Tibial artery (tissue), 4 donors: ENCODE results near the gene CEACAM7.

Source experiments
- DNase-seq, 2 donors: peaks; one replicate each; pipeline ENCODE4 v3.0.0-alpha.2; 2019
- H3K27ac ChIP-seq, 2 donors: fragments of 200-600 bp; sonication (generic) in 1 of 2; 1 replicate in 1 of 2; 2 replicates in 1 of 2; pipeline ENCODE4 v1.5.1; 2018 to 2019; ENCODE audit warnings: mild to moderate bottlenecking in 1 of 2
- H3K27me3 ChIP-seq, 2 donors: fragments of 200-600 bp; sonication (generic) in 1 of 2; one replicate each; pipeline versions ENCODE4 v1.5.1 to v1.6.0; 2016 to 2019
- H3K36me3 ChIP-seq, 3 donors: fragments of 200-600 bp; sonication (generic) in 2 of 3; one replicate each; pipeline ENCODE4 v1.5.1; 2016 to 2019; ENCODE audit warnings: mild to moderate bottlenecking in 2 of 3
- H3K4me1 ChIP-seq, 4 donors: fragments of 200-600 bp; sonication (generic) in 2 of 4; 1 replicate in 3 of 4; 2 replicates in 1 of 4; pipeline ENCODE4 v1.5.1; 2016 to 2019
- H3K4me3 ChIP-seq, 2 donors: fragments of 200-600 bp; sonication (generic) in 1 of 2; 1 replicate in 1 of 2; 2 replicates in 1 of 2; pipeline ENCODE4 v1.5.1; 2018 to 2019; ENCODE audit warnings: mild to moderate bottlenecking in 2 of 2
- H3K9me3 ChIP-seq, 3 donors: fragments of 200-600 bp; sonication (generic) in 1 of 3; one replicate each; pipeline ENCODE4 v1.5.1; 2016 to 2019
- intact Hi-C: fragments of 100-400 bp; cut with DNase I; formaldehyde crosslinking; loops from one replicate; pipeline ENCODE4 v1.15.0; 2023; ENCODE audit warnings: low total_unique reads
- TF ChIP-seq, protein P1 (sequence below), 2 experiments: fragments of 200-600 bp in 1 of 2; fragments of 450-650 bp in 1 of 2; IDR thresholded peaks; one replicate each; pipeline ENCODE4 v1.5.1; 2017 to 2019; ENCODE audit warnings: antibody characterized with exemption in 2 of 2, mild to moderate bottlenecking in 1 of 2, moderate library complexity in 1 of 2

CEACAM7 gene

DNA sequence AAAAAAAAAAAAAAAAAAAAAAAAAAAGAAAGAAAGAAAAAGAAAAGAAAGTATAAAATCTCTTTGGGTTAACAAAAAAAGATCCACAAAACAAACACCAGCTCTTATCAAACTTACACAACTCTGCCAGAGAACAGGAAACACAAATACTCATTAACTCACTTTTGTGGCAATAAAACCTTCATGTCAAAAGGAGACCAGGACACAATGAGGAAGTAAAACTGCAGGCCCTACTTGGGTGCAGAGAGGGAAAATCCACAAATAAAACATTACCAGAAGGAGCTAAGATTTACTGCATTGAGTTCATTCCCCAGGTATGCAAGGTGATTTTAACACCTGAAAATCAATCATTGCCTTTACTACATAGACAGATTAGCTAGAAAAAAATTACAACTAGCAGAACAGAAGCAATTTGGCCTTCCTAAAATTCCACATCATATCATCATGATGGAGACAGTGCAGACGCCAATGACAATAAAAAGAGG lies 10.7 kb upstream of the CEACAM7 start:
- H3K4me3 ChIP-seq = no peak overlapping the region
- H3K27me3 ChIP-seq = peaks cover 0 to 2% of the 10 kb centered on the region in 2 donors
- H3K4me1 ChIP-seq = no peaks in the 10 kb centered on the region
- TF ChIP-seq, protein P1, sequence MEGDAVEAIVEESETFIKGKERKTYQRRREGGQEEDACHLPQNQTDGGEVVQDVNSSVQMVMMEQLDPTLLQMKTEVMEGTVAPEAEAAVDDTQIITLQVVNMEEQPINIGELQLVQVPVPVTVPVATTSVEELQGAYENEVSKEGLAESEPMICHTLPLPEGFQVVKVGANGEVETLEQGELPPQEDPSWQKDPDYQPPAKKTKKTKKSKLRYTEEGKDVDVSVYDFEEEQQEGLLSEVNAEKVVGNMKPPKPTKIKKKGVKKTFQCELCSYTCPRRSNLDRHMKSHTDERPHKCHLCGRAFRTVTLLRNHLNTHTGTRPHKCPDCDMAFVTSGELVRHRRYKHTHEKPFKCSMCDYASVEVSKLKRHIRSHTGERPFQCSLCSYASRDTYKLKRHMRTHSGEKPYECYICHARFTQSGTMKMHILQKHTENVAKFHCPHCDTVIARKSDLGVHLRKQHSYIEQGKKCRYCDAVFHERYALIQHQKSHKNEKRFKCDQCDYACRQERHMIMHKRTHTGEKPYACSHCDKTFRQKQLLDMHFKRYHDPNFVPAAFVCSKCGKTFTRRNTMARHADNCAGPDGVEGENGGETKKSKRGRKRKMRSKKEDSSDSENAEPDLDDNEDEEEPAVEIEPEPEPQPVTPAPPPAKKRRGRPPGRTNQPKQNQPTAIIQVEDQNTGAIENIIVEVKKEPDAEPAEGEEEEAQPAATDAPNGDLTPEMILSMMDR (IDR thresholded peaks at IDR 0.05) = no peak
- no peaks in the 10 kb centered on the region for H3K36me3 ChIP-seq
- no peak overlapping the region for H3K27ac ChIP-seq
- H3K9me3 ChIP-seq = peaks cover 0 to under 1% (median 0%) of the 10 kb centered on the region in 3 donors
- no peak for DNase-seq
- intact Hi-C loops = no loop called here

DNA sequence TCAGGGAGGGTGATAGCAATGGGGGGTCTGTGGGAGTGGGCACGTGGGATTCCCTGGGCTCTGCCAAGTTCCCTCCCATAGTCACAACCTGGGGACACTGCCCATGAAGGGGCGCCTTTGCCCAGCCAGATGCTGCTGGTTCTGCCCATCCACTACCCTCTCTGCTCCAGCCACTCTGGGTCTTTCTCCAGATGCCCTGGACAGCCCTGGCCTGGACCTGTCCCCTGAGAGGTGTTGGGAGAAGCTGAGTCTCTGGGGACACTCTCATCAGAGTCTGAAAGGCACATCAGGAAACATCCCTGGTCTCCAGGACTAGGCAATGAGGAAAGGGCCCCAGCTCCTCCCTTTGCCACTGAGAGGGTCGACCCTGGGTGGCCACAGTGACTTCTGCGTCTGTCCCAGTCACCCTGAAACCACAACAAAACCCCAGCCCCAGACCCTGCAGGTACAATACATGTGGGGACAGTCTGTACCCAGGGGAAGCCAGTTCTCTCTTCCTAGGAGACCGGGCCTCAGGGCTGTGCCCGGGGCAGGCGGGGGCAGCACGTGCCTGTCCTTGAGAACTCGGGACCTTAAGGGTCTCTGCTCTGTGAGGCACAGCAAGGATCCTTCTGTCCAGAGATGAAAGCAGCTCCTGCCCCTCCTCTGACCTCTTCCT lies 9.3 kb upstream of the CEACAM7 start:
- TF ChIP-seq, protein P1 (IDR thresholded peaks at IDR 0.05) = no peak
- intact Hi-C loops = no loop called here
- peaks cover 0 to 2% of the 10 kb centered on the region in 2 donors for H3K27me3 ChIP-seq
- peaks cover 0 to 12% (median 9%) of the 10 kb centered on the region in 3 donors for H3K9me3 ChIP-seq
- H3K4me1 ChIP-seq = no peaks in the 10 kb centered on the region
- DNase-seq = peak in 1 of 2 donors; percentile 47
- no peak overlapping the region for H3K27ac ChIP-seq
- H3K4me3 ChIP-seq = no peak overlapping the region
- no peaks in the 10 kb centered on the region for H3K36me3 ChIP-seq

DNA sequence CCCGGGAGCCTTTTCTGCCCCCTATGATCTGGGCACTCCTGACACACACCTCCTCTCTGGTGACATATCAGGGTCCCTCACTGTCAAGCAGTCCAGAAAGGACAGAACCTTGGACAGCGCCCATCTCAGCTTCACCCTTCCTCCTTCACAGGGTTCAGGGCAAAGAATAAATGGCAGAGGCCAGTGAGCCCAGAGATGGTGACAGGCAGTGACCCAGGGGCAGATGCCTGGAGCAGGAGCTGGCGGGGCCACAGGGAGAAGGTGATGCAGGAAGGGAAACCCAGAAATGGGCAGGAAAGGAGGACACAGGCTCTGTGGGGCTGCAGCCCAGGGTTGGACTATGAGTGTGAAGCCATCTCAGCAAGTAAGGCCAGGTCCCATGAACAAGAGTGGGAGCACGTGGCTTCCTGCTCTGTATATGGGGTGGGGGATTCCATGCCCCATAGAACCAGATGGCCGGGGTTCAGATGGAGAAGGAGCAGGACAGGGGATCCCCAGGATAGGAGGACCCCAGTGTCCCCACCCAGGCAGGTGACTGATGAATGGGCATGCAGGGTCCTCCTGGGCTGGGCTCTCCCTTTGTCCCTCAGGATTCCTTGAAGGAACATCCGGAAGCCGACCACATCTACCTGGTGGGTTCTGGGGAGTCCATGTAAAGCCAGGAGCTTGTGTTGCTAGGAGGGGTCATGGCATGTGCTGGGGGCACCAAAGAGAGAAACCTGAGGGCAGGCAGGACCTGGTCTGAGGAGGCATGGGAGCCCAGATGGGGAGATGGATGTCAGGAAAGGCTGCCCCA lies 8.5 kb upstream of the CEACAM7 start:
- H3K27me3 ChIP-seq = peaks cover 0 to 2% of the 10 kb centered on the region in 2 donors
- DNase-seq = peak in 1 of 2 donors; percentile 48
- intact Hi-C loops = no loop called here
- TF ChIP-seq, protein P1 (IDR thresholded peaks at IDR 0.05) = no peak
- no peaks in the 10 kb centered on the region for H3K4me1 ChIP-seq
- H3K9me3 ChIP-seq = peaks cover 0 to 18% (median 9%) of the 10 kb centered on the region in 3 donors
- H3K4me3 ChIP-seq = no peak overlapping the region
- no peaks in the 10 kb centered on the region for H3K36me3 ChIP-seq
- H3K27ac ChIP-seq = no peak overlapping the region

DNA sequence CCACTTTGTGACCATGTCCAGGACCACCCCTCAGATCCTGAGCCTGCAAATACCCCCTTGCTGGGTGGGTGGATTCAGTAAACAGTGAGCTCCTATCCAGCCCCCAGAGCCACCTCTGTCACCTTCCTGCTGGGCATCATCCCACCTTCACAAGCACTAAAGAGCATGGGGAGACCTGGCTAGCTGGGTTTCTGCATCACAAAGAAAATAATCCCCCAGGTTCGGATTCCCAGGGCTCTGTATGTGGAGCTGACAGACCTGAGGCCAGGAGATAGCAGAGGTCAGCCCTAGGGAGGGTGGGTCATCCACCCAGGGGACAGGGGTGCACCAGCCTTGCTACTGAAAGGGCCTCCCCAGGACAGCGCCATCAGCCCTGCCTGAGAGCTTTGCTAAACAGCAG lies 7.7 kb upstream of the CEACAM7 start:
- H3K36me3 ChIP-seq = no peaks in the 10 kb centered on the region
- no peak for DNase-seq
- H3K4me3 ChIP-seq = no peak overlapping the region
- no peaks in the 10 kb centered on the region for H3K4me1 ChIP-seq
- H3K27me3 ChIP-seq = peaks cover 0 to 2% of the 10 kb centered on the region in 2 donors
- intact Hi-C loops = no loop called here
- TF ChIP-seq, protein P1 (IDR thresholded peaks at IDR 0.05) = no peak
- no peak overlapping the region for H3K27ac ChIP-seq
- peaks cover 0 to 20% (median 9%) of the 10 kb centered on the region in 3 donors for H3K9me3 ChIP-seq

DNA sequence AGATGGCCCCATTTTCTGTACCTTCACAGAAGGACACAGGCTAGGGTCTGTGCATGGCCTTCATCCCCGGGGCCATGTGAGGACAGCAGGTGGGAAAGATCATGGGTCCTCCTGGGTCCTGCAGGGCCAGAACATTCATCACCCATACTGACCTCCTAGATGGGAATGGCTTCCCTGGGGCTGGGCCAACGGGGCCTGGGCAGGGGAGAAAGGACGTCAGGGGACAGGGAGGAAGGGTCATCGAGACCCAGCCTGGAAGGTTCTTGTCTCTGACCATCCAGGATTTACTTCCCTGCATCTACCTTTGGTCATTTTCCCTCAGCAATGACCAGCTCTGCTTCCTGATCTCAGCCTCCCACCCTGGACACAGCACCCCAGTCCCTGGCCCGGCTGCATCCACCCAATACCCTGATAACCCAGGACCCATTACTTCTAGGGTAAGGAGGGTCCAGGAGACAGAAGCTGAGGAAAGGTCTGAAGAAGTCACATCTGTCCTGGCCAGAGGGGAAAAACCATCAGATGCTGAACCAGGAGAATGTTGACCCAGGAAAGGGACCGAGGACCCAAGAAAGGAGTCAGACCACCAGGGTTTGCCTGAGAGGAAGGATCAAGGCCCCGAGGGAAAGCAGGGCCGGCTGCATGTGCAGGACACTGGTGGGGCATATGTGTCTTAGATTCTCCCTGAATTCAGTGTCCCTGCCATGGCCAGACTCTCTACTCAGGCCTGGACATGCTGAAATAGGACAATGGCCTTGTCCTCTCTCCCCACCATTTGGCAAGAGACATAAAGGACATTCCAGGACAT lies 7.0 kb upstream of the CEACAM7 start:
- Histone ChIP-seq H3K27me3 (peaks cover 0 to 2% of the 10 kb centered on the region in 2 donors), H3K4me1 (no peaks in the 10 kb centered on the region), H3K9me3 (peaks cover 0 to 20% (median 9%) of the 10 kb centered on the region in 3 donors), H3K4me3 (no peak overlapping the region), H3K27ac (no peak overlapping the region), H3K36me3 (no peaks in the 10 kb centered on the region)
- DNase-seq = peak in 1 of 2 donors; percentile 46
- intact Hi-C loops = no loop called here
- TF ChIP-seq, protein P1 (IDR thresholded peaks at IDR 0.05) = no peak
